Progenitor cell of endocrine pancreas (in vitro differentiated cells): ENCODE measurements around the gene FAXDC2. TPM values are rescaled to one million over a fixed set of nuclear protein-coding genes. Genes with fewer than 3 reads are reported as not detected.
A peak's percentile ranks its signal among the peaks of the same experiment; 100 is the strongest.

Experiments used
- DNase-seq: peaks from one replicate; pipeline ENCODE4 v3.0.0; 2021; ENCODE audit warnings: low spot score; ENCODE audit not compliant: unreplicated experiment
- H3K27ac Mint-ChIP-seq: 2 replicates; pipeline ENCODE4 v1.8.0; 2021; ENCODE audit warnings: mild to moderate bottlenecking, moderate library complexity, mixed read lengths
- H3K27me3 Mint-ChIP-seq: 2 replicates; pipeline ENCODE4 v1.8.0; 2021; ENCODE audit warnings: mixed read lengths
- H3K36me3 Mint-ChIP-seq: 2 replicates; pipeline ENCODE4 v1.8.0; 2022; ENCODE audit warnings: mixed read lengths; ENCODE audit not compliant: insufficient read depth
- H3K4me1 Mint-ChIP-seq: 2 replicates; pipeline ENCODE4 v1.8.0; 2021; ENCODE audit warnings: low read depth, mixed read lengths
- H3K4me3 Mint-ChIP-seq: 2 replicates; pipeline ENCODE4 v1.8.0; 2021; ENCODE audit warnings: low read depth, mild to moderate bottlenecking, moderate library complexity, mixed read lengths
- H3K9me3 Mint-ChIP-seq: 2 replicates; pipeline ENCODE4 v1.8.0; 2021; ENCODE audit warnings: low read depth, mixed read lengths
- CTCF ChIP-seq: fragments of 200-600 bp; sonication (generic); IDR thresholded peaks from one replicate; pipeline ENCODE4 v1.5.0; 2021; ENCODE audit warnings: antibody characterized with exemption, mild to moderate bottlenecking; ENCODE audit not compliant: unreplicated experiment
- microRNA-seq: library from miRNA; unstranded; fragments of <30 nt; microRNA quantifications from one replicate; pipeline ENCODE4 v1.1.0, GENCODE V29; 2020; ENCODE audit warnings: borderline number of aligned reads; ENCODE audit not compliant: unreplicated experiment
- total RNA-seq: library from RNA; stranded (reverse); gene quantifications from 2 replicates; pipeline ENCODE4 v1.2.1, GENCODE V29; 2021

The FAXDC2 gene
- total RNA-seq, 1 donor from 2014 or later: 15.8 TPM

- Mint-ChIP-seq H3K4me1 (peaks cover 41% of the 10 kb centered on the region), H3K9me3 (no peaks in the 10 kb centered on the region), H3K4me3 (no peak overlapping the region), H3K36me3 (no peaks in the 10 kb centered on the region), H3K27me3 (no peaks in the 10 kb centered on the region), H3K27ac (peak overlapping the region; percentile 71)
- DNase-seq: no peak
- no peak for TF ChIP-seq CTCF
Observed at GRCh38 chr5:154770111-154770510, 80.3 kb downstream of the FAXDC2 start.

Small RNA genes within 50 kb of the gene (microRNA-seq; reads per million reads assigned to microRNA genes)
- gene MIR378H: not detected

Other genes starting within 250 kb of the FAXDC2 start
- gene LARP1, start 95.2 kb downstream of the FAXDC2 start, total RNA-seq: 225 and 234 TPM in 2 replicates
- 55.4 and 56.4 TPM in 2 replicates for gene CNOT8, start 8.0 kb upstream of the FAXDC2 start, total RNA-seq
- gene GEMIN5, start 87.6 kb upstream of the FAXDC2 start, total RNA-seq: 21.9 and 24.2 TPM in 2 replicates
- 48.9 and 57.1 TPM in 2 replicates for gene MRPL22, start 90.5 kb upstream of the FAXDC2 start, total RNA-seq
- not detected in 2 replicates for gene KIF4B, start 163.2 kb upstream of the FAXDC2 start, total RNA-seq